HK-2 (cell line): ENCODE results near the gene CSTPP1.
"Not testable (repeated sequence)": the region's sequence is repeated elsewhere in the genome, so short reads cannot be mapped to it uniquely, and the experiment has no call there.

Source experiments
- DNase-seq: peaks from one replicate; pipeline ENCODE4 v3.0.0-alpha.2; 2018; ENCODE audit not compliant: unreplicated experiment

Gene CSTPP1

DNA sequence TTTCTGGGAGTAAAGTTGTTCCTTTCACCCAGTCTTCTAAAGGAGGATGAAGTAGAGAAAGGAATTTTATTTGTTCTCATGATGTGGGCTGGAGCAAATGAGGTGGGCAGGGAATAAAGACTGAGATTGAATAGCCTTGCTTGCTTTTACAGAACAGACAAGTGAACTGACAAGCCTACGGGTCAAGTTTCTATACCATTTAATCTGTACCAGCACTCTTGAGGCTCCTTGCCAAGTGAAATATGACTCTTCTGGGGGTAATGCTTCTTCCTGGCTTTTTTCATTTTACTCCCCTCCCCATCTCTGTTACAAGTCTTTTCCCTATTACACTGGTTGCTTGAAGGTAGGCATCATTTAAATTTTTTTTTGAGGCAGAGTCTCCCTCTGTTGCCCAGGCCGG, 54.8 kb downstream of the CSTPP1 start:
- no peak for DNase-seq

- DNase-seq = not testable (repeated sequence)
Observed at GRCh38 chr11:46992386-46992785, 55.8 kb downstream of the CSTPP1 start.

- not testable (repeated sequence) for DNase-seq
Observed at GRCh38 chr11:46997796-46998195, 61.2 kb downstream of the CSTPP1 start.

DNA sequence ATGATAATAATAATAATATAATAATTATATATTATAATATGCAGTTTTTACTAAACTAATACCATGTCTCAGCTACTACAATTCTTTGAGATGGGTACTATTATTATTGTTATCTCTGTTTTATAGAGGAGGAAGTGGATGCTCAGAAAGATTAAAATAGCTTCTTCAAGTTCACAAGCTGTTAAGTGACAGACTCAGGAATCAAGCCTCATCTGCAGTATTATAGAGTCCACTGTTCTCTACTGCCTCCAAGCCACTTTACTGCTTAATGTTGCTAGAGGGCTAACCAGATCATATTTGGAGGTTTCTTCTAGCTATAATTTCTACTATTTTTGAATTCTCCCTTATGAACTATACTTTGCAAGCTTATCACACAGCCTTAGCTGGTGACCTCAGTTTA, 62.7 kb downstream of the CSTPP1 start:
- no peak for DNase-seq

DNA sequence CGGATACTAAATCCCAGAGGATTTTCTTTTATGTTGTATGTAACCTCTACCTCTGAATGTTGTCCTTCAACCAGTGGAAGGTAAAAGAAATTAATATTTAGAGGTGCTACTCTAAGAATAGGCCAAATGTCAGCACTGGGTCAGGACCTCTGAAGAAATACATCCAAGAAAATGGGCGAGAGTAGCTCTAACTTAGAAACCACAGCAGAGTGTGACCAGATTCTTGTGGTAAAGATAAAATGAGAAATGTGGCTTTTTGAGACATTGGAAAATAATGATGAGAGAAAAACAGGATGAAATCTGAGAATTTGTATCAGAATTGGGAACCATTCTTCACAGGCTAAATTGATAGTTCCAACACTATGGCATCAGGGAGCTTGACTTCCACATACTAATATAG, 63.5 kb downstream of the CSTPP1 start:
- no peak for DNase-seq

GRCh38 chr11:47001781-47002181, 65.2 kb downstream of the CSTPP1 start:
- no peak for DNase-seq

DNA sequence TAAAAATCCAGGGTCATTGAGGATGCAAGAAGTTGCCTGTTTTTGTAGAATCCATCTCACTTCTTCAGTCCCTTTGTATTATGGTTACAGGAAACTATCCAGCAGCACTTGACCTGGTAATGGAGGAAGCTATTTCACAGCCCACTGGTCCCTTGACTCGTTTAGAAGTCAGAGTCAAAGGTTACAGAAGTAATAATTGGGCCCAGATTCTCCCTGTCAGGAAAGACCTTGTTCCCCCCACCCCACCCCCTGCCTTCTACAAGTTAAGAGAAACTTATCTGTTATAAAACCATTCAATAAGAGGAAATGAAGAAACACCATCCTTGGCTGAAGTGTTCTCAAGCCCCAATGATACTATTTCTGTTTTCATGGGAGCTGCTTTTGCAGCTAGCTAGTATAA, 65.8 kb downstream of the CSTPP1 start:
- no peak for DNase-seq

DNA sequence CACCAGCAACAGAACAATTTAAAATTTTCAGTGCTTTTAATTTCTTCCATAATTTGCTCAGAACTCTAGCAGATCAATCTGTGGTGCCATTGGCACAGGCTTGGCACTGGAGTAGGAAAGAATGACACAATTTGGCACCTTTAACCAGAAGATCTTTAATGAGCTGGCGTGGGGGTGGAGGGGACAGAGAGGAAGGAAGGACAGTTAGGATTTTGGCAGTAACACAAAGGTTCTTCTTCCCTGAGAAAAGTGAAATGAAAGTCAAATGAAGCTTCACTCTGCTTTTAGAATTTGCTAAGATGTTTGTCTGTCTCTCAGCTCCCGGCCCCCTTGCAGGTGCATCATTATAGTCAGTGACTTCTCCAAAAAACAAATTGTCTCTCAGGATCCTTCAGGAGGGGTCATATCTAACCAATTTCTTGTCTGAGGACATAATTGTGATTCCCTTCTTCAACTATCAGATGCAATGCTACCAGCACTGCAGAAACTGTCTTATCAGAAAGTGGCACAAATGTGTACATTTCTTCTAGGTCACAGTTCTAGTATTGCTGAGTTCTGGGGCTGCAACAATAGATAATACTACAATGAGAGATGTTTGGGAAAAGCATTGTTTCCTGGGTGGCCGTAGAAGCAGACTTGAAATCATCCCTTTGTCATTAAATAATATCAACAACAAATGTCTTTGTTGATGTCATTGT, 66.8 kb downstream of the CSTPP1 start:
- no peak for DNase-seq

GRCh38 chr11:47004595-47005033, 68.1 kb downstream of the CSTPP1 start:
- peak; percentile 20 for DNase-seq

DNA sequence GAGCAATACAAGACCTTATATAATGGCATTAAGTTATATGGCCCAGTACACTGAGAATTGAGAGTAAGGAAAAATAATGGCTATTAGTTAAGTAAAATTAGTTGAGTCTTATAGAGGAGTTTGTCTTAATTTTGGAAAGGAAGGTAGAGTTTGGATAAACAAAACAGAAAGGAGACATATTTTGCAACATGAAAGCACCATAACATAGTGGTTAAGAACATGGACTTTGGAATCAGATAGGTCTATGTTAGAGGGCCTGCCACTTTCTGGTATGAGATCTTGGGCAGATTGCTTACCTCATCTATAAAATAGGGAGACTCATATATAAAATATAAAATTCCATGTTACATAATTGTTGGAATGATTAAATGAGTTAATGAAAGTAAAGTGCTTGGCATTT, 68.9 kb downstream of the CSTPP1 start:
- DNase-seq = no peak

DNA sequence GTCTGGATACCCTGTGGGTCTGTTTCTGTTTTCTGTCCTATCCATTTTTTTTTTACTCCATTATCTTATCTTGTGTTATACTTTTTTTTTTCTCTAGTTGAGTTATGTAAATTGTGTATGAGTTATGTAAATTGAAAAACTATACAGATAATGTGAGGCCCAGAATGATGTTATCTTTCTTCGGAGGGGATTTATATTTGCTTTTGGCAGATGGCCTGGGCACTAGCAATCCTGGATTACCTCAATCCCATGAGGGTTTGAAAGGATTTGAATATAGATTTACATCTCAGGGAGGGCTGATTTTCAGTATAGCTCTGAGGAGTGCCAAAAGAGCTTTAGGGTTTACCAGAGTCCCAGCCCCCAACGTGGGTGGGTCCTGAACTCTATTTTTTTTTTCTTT, 71.0 kb downstream of the CSTPP1 start:
- DNase-seq = no peak

GRCh38 chr11:47010179-47010578, 73.6 kb downstream of the CSTPP1 start:
- DNase-seq = no peak

DNA sequence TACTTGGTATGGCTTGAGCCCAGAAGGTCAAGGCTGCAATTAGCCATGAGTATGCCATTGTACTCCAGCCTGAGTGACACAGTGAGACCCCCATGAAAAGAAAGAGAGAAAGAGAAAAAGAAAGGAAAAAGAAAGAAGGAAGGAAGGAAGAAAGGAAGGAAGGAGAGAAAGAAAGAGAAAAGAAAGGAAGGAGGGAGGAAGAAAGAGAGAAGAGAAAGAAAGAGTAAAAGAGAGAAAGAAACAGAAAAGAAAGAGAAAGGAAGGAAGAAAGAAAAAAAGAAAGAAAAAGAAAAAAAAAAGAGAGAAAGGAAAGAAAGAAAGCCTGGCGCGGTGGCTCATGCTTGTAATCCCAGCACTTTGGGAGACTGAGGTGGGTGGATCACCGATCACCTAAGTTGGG, 77.5 kb downstream of the CSTPP1 start:
- no peak for DNase-seq

- no peak for DNase-seq
Observed at GRCh38 chr11:47018637-47019036, 82.1 kb downstream of the CSTPP1 start.

DNA sequence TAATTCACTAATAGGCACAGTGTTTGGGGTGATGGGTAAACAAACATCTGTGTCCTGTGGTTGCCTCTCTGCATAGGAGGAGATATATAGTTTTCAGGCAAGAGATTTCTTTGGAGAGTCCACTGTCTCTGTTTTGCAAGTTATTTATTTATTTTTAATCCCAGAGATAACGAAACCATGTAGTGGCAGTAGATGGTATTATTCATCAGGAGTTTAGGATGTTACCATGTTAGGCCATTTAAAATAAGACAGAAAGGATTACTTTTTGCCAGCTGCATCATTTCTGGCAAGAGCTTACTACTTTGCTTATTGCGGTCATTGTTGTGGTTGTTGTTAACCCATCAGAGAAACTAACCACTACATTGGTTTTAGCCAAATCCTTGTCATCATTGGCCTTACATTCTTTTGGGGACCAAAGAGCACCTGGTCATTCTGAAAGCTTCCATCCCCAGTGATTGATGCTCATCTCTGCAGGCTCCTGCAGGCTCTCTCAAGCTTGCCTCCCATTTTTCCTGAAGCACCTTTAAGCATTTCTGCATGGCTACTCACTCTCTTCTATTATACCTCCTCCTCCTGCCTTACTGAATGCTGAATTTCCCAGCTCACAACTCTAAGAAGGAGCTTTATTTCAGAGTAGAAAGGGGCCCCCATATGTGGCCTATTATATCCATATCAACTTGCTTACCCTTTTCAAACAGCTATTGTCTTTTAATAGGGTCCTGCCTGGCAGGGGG, 84.4 kb downstream of the CSTPP1 start:
- DNase-seq = no peak

- no peak for DNase-seq
Observed at GRCh38 chr11:47021527-47021818, 84.9 kb downstream of the CSTPP1 start.

- no peak for DNase-seq
Observed at GRCh38 chr11:47021965-47022364, 85.4 kb downstream of the CSTPP1 start.

GRCh38 chr11:47028195-47029093, 91.9 kb downstream of the CSTPP1 start:
- no peak for DNase-seq

DNA sequence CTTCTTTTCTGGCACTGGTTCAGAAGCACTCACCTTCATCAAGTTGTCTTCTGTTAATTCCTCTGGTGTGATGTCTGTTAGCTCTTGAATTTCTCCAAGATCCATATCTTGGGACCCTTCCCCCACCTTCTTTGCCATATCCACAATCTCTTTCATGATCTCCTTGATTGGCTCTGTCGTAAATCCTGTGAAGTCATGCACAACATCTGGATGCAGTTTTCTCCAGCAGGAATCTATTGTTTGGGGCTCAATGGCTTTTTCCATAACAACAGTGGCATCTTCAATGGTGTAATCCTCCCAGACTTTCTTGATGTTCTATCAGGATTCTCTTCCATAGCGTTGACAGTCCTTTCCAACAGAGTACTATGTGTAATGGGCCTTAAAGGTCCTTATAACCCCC, 96.9 kb downstream of the CSTPP1 start:
- DNase-seq = no peak

DNA sequence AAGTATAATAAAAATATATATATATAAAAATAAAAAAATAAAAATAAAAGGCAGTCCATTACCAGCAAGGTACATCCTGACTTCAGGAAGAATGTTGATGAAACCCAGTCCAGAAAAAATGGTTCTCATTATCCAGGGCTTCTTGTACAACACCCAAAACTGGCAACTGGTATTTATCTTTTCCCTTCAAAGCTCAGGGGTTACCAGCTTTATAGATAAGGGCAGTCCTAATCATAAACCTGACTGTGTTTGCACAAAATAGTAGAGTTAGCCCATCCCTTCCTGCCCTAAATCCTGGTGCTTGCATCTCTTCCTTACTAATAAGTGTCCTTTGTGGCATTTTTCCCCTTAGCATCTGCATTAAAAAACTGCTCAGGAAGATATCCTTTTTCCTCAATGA, 97.5 kb downstream of the CSTPP1 start:
- no peak for DNase-seq

- DNase-seq = no peak
Observed at GRCh38 chr11:47035108-47035507, 98.5 kb downstream of the CSTPP1 start.

DNA sequence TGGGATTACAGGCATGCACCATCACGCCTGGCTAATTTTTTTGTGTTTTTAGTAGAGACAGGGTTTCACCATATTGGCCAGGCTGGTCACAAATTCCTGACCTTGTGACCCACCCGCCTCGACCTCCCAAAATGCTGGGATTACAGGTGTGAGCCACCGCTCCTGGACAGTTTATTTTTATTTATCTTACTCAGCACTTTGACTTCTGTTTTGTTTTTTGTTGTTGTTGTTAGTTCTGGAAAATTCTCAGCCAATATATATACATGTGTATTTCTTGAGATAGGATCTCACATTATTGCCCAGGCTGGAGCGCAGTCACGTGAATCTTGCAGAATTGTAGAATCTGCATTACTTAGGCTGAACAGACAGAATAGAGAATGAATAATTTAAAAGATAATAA, 107.6 kb downstream of the CSTPP1 start:
- no peak for DNase-seq

DNA sequence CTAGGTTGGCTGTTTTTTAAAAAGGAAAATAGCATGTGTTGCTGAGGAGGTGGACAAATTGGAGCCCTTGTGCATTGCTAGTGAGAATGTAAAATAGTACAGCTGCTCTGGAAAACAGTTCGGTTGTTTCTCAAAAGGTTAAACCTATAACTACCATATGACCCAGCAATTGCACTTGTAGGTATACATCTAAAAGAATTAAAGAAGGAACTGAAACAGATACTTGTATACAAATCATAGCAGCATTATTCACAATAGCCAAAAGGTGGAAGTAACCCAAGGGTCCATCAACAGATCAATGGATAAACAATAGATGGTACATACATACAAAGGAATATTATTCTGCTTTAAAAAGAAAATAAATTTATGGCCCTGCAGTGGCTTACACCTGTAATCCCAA, 111.4 kb downstream of the CSTPP1 start:
- no peak for DNase-seq
